ENCODE results near the gene SEL1L3. TPM values are rescaled to one million over a fixed set of nuclear protein-coding genes. Genes with fewer than 3 reads are reported as not detected.
A peak's percentile ranks its signal among the peaks of the same experiment; 100 is the strongest.

The SEL1L3 gene
- total RNA-seq, 1 donor: 83.6 TPM

- Histone ChIP-seq H3K9me3 (ENCODE audit: low read depth, low read length) (no peaks in the 10 kb centered on the region), H4K20me1 (ENCODE audit: insufficient read depth, low read length) (no peaks in the 10 kb centered on the region), H3K4me3 (ENCODE audit: insufficient read depth, low read length) (peak overlapping the region; percentile 29), H3K27me3 (ENCODE audit: insufficient read depth, low read length) (no peaks in the 10 kb centered on the region), H2AFZ (ENCODE audit: low read length) (peak overlapping the region; percentile 75), H3K36me3 (ENCODE audit: insufficient read depth, low read length) (peaks cover 9% of the 10 kb centered on the region), H3K27ac (ENCODE audit: low read depth, low read length) (peak overlapping the region; percentile 29), H3K4me1 (ENCODE audit: insufficient read depth, low read length) (peaks cover 12% of the 10 kb centered on the region), H3K79me2 (ENCODE audit: insufficient read depth, low read length) (peaks cover 20% of the 10 kb centered on the region), H3K4me2 (ENCODE audit: insufficient read depth, low read length) (peak overlapping the region; percentile 65)
- TF ChIP-seq CTCF (IDR thresholded peaks at IDR 0.05; ENCODE audit: extremely low read depth, low read depth, low read length): no peak
- DNase-seq (ENCODE audit: insufficient read length, low spot score, missing footprints): no peak
Observed at GRCh38 chr4:25843340-25844097, 19.3 kb downstream of the SEL1L3 start.

- H3K79me2 ChIP-seq (ENCODE audit: insufficient read depth, low read length): peaks cover 16% of the 10 kb centered on the region
- H3K27ac ChIP-seq (ENCODE audit: low read depth, low read length): no peak overlapping the region
- H4K20me1 ChIP-seq (ENCODE audit: insufficient read depth, low read length): no peaks in the 10 kb centered on the region
- no peaks in the 10 kb centered on the region for H3K27me3 ChIP-seq (ENCODE audit: insufficient read depth, low read length)
- peaks cover 10% of the 10 kb centered on the region for H3K4me1 ChIP-seq (ENCODE audit: insufficient read depth, low read length)
- no peaks in the 10 kb centered on the region for H3K9me3 ChIP-seq (ENCODE audit: low read depth, low read length)
- no peak overlapping the region for H3K4me2 ChIP-seq (ENCODE audit: insufficient read depth, low read length)
- no peak for TF ChIP-seq CTCF (IDR thresholded peaks at IDR 0.05; ENCODE audit: extremely low read depth, low read depth, low read length)
- no peak overlapping the region for H2AFZ ChIP-seq (ENCODE audit: low read length)
- no peak overlapping the region for H3K4me3 ChIP-seq (ENCODE audit: insufficient read depth, low read length)
- H3K36me3 ChIP-seq (ENCODE audit: insufficient read depth, low read length): peaks cover 9% of the 10 kb centered on the region
- no peak for DNase-seq (ENCODE audit: insufficient read length, low spot score, missing footprints)
Observed at GRCh38 chr4:25842229-25842845, 20.5 kb downstream of the SEL1L3 start.

GRCh38 chr4:25839687-25840086 lies 23.1 kb downstream of the SEL1L3 start:
- Histone ChIP-seq H3K4me1 (ENCODE audit: insufficient read depth, low read length) (peaks cover 10% of the 10 kb centered on the region), H3K27me3 (ENCODE audit: insufficient read depth, low read length) (no peaks in the 10 kb centered on the region), H3K36me3 (ENCODE audit: insufficient read depth, low read length) (peaks cover 6% of the 10 kb centered on the region), H4K20me1 (ENCODE audit: insufficient read depth, low read length) (no peaks in the 10 kb centered on the region), H3K79me2 (ENCODE audit: insufficient read depth, low read length) (peaks cover 12% of the 10 kb centered on the region), H3K4me2 (ENCODE audit: insufficient read depth, low read length) (no peak overlapping the region), H3K9me3 (ENCODE audit: low read depth, low read length) (no peaks in the 10 kb centered on the region), H2AFZ (ENCODE audit: low read length) (no peak overlapping the region), H3K4me3 (ENCODE audit: insufficient read depth, low read length) (no peak overlapping the region), H3K27ac (ENCODE audit: low read depth, low read length) (no peak overlapping the region)
- no peak for TF ChIP-seq CTCF (IDR thresholded peaks at IDR 0.05; ENCODE audit: extremely low read depth, low read depth, low read length)
- DNase-seq (ENCODE audit: insufficient read length, low spot score, missing footprints): no peak

GRCh38 chr4:25839233-25839632 lies 23.6 kb downstream of the SEL1L3 start:
- Histone ChIP-seq H4K20me1 (ENCODE audit: insufficient read depth, low read length) (no peaks in the 10 kb centered on the region), H3K4me3 (ENCODE audit: insufficient read depth, low read length) (no peak overlapping the region), H3K4me2 (ENCODE audit: insufficient read depth, low read length) (no peak overlapping the region), H3K27me3 (ENCODE audit: insufficient read depth, low read length) (no peaks in the 10 kb centered on the region), H2AFZ (ENCODE audit: low read length) (no peak overlapping the region), H3K4me1 (ENCODE audit: insufficient read depth, low read length) (peaks cover 9% of the 10 kb centered on the region), H3K36me3 (ENCODE audit: insufficient read depth, low read length) (peaks cover 6% of the 10 kb centered on the region), H3K79me2 (ENCODE audit: insufficient read depth, low read length) (peaks cover 12% of the 10 kb centered on the region), H3K9me3 (ENCODE audit: low read depth, low read length) (no peaks in the 10 kb centered on the region), H3K27ac (ENCODE audit: low read depth, low read length) (no peak overlapping the region)
- TF ChIP-seq CTCF (IDR thresholded peaks at IDR 0.05; ENCODE audit: extremely low read depth, low read depth, low read length): no peak
- no peak for DNase-seq (ENCODE audit: insufficient read length, low spot score, missing footprints)

All from osteoblast (primary cell).